ENCODE data around the gene SLC22A23.

SLC22A23 gene

DNA sequence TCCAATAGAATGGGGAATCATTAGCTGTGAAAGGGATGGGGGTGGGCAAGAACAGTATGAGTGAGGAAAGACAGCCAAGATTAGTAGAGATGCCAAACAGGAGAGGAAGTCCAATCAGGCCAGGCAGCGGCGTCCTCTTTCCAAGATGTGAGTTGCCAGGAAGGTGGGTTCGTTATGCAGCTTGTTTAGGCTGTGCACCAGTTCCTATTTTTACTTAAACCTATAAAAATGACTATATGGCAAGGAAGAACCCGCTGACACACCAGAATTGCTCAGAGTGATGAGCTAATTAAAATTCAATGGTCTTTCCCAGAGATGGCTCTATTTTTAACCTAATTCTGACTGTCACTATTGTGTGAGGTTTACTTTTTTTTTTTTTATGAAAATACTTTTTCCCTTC, 88.2 kb downstream of the SLC22A23 start:
- no peak for ATAC-seq

DNA sequence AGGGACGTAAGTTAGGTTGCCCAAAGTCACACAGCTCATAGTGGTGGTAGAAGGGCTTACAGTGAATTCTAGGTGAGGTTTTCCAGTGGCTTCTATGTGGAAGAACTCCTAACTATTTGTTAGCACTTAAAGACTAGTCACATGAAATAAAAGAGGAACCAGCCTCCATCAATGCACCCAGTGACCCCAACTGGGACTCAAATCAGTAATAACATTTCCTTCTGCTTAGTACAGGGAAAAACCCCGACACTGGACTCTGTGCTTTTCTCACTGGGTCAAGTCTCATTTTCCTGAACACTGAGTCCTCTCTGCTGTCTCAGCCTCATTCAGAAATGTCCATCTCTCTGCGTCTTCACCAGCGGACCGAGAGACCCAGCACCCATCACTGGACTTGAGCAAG, 89.2 kb downstream of the SLC22A23 start:
- ATAC-seq = no peak

DNA sequence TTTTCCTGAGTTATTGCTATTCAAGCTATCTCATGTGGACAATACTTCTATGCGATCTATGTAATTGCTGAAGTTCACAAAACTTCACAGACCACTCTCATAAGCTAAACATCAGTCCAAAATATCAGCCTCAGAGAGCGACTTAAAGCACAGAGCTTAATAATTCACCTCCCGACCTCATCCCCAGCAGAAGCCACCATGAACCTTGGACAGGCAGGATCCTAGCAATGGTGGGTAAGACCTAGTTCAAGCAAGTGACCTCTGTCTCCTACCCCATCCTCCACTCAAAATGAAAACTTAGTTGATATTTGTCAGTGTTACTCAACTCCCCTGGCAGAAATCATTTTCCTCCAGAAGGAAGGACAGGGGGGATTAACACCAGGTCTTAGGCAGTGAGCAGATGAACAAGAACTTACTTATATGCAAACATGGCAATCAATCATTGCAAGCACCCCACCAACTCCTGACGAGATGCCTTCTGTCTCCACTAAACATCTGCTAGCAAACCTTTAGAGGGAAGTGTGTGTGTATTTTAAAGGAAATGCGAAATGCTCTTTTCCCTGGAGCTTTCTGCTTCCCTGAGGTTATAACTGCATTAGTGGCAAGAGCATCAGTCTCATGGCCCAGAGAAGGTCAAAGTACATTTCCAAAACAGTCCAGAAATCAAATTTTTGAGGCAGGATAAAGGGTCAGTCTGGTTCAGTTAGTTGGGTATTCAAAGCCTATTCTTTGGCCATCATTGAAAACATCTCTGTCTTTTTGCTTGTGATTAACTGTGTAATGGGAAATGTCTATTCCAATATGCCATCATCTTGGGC, 90.0 kb downstream of the SLC22A23 start:
- ATAC-seq = no peak

DNA sequence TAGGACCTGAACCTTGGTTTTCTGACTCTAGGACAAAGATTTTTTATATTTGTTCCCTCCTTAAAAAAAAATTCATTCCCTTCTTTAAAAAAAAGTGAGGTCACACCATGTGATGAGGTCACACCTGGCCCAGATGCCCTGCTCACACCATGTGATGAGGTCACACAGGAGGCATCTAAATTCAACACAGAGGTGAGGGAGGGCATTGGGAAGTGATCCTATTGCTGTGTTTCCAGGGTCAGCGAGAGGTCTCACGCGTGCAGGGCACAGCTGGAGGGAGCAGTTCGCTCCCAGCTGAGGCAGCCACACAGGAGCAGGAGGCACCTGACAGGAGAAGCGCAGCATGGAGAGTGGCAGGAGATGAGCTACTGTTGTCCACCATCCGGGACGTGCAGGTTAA, 92.5 kb downstream of the SLC22A23 start:
- ATAC-seq = no peak

DNA sequence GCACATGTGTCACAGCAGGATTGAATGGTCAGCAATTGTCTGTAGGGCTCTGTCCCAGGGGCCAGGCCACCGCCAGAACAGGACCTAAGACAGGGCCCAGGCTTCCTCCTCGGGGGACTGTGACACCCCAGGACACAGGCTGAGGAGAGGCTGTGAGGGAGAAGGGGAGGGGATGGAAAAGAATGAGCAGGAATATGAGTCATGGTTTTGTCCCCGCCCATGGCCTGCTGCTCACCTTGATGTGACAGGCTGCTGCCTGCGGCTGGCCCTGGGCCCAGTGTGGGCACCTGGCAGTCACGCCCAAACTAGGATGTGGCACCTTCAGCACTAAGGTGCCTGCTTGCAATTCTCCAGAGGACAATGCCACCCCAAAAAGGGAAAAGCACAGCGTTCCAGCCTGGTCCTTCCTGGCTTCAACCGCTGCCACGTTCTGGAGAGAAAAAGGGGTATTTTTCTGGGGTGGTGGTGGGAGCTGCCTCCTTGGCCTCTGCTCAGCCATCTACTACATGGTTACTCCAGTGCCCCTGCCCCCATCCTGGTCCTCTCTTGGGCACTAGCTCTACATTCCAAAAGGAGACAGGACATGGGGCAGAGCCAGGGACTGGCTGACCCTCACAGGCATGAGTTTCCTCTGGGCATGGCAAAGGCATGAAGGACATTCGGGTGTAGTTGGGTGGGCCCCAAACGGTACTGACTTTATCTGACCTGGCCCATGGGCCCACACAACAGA, 93.4 kb downstream of the SLC22A23 start:
- ATAC-seq = no peak

DNA sequence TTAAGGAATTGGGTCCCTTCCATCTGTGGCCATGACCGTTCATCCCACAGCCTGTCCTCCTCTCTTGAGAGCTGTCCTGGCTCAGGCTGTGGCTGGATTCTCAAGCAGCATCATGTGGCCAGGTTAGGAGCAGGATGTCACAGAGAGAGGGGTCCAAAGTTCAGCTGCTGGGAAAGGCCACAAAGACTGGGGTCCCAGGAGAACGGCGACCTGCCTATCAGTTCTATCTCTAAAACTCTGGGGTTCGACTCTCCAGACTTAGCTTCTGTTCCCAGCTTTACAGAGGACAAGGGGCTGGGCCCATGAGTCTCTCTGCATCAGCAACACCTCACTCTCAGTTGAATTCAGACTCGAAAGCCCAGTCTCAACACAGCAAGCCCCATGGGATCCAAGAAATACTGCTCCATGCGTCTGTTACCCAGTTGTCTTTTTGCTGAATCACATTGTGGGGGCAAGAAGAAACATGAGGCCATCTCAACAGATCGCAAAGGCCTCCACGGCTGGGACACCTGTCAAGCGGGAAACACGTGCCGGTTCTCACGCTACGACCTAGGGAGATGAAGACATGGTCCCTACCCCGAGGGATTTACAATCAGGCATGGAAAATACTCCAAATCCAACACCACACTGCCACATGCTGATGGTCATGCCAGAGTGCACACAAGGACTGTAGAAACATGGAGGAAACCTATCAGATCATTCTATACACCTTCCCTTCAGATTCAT, 95.4 kb downstream of the SLC22A23 start:
- ATAC-seq = no peak

DNA sequence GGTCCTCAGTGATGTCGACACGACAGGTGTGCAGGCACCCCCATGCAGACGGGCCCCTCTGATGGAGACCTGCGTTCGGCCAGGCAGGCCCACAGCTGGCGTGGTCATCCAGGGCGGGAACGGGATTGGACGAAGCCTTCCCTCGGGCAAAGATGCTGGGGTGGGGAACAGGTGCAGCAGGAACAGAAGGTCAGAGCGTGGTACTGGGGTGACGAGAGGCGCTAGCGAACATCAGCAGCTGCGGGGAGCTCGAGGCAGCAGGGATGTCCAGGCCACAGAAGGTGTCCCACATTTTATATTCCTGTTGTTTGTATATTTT, 96.2 kb downstream of the SLC22A23 start:
- ATAC-seq = no peak

DNA sequence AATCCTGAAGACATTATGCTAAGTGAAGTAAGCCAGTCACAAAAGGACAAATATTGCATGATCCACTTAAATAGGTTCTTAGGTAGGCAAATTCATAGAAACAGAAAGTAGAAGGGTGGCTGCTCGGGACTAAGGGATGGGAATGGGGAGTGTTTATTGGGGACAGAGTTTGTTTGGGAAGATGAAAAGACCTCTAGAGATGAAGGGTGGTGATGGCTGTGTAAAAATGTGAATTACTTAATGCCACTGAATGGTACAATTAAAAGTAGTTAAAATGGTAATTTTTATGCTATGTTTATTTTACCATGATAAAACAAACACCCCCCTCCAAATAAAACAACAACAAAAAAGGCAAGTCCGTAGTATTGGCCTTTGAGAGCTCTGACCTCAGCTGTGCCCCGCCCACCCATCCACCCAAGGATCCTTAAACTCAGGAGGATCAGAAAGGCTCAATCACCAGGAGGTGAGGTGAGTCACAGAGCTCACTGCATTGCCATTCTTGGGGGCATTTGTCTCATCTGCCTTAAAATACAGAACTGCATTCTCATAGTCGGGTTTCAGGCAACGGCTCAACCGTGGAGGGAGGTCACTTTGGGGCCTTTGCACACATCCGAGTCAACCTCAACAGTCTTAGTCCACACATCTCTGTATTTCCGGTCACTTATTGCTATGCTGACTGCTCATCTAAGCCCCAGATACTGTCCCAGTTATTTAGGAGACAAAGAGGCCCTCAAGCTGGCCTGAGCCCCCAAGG, 96.7 kb downstream of the SLC22A23 start:
- ATAC-seq = no peak

DNA sequence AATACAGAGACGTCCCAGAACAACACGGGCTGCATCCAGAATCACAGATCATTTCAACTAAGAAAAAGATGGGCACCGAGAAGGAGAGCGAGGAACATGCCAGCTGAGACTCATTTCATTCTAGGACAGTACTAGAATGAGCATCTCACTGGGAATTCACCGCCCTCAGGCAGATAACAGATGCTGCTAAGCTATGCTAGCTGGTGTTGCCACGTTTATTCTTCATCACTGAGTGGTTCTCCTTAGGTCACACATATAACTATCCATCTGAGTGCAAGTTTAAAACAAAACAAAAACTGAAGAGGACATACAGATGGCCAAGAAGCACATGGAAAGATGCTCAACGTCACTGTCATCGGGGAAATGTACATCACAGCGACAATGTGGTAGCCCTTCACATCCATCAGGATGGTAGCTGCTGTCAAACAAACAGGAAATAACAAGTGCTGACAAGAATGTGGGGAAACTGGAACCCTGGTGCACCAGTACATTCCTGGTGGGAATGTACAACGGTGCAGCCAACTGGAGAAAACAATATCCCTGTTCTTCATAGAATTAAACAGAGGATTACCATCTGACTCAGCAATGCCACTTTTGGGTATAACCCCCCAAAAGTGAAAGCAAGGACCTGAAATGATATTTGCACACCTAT, 97.6 kb downstream of the SLC22A23 start:
- no peak for ATAC-seq

DNA sequence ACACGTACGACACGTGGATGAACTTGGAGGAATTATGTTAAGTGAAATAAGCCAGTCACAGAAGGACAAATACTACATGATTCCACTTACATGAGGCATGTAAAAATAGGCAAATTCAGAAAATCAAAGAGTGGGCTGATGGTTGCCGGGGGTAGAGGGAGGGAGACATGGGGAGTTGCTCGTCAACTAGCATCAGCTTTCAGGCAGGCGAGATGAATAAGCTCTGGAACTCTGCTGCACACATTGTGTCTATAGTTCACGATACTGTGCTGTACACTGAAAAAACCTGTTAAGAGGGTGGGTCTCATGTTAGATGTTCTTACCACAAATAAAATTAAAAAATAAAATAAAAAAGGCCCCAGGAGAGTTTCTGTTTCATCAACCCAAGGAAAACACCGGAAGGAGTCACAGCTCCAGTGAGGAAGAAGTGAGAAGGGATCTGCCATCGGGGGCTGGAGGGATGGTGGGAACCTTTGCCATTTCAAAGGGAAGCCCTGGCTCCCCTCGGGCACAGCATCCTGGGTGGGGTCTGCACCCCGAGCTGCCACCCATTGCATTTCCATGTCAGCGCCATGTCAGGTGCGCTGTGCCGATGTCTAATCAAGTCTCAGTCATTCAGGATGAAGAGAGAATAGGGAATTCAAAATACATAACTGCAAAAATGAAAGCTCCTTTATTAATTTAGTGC, 98.3 kb downstream of the SLC22A23 start:
- ATAC-seq = no peak

DNA sequence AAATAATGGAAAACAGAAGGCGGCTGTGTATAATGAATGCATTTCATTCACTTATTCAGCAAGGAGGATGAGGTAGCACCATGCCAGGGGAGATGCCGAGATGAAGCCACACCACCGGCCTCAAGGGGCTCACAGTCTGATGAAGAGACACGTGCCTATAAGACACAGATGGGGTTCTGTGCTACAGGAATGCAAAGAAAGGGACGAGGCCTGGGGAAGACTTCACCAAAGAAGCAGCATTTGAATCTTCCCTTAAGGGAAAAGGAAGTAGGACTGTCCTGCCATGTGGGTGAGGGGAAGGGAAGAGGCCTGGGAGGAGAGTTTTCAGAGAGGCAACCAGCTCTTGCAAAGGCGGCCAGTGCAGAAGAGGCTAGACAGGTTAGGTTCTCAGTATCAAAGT, 99.2 kb downstream of the SLC22A23 start:
- no peak for ATAC-seq

DNA sequence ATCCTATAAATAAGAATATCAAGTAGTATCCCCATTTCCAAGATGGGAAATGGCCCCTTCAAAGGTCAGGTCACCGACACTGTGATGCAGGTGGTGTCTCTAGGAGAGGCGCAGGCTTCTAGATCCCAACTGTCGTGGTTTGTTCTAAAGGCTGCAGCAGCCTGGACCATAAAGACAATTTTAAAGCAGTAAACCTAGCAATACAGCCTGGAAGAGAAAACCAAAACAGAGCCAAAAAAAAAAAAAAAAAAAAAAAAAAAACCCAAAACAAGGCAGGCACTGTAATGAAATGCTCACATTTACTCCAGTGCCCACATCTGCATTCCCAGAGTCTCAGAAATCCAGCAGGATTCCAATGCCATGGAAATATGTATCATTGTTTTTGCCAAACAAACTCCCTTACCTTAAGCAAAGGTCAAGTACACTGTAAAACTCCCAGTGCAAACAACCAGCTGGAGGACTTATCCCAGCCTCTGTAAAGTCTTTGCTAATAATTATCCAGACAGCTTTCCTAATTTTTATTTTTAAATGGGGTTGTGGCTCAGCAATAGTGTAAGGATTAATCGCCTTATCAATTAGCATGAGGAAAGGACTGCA, 99.9 kb downstream of the SLC22A23 start:
- ATAC-seq = no peak

DNA sequence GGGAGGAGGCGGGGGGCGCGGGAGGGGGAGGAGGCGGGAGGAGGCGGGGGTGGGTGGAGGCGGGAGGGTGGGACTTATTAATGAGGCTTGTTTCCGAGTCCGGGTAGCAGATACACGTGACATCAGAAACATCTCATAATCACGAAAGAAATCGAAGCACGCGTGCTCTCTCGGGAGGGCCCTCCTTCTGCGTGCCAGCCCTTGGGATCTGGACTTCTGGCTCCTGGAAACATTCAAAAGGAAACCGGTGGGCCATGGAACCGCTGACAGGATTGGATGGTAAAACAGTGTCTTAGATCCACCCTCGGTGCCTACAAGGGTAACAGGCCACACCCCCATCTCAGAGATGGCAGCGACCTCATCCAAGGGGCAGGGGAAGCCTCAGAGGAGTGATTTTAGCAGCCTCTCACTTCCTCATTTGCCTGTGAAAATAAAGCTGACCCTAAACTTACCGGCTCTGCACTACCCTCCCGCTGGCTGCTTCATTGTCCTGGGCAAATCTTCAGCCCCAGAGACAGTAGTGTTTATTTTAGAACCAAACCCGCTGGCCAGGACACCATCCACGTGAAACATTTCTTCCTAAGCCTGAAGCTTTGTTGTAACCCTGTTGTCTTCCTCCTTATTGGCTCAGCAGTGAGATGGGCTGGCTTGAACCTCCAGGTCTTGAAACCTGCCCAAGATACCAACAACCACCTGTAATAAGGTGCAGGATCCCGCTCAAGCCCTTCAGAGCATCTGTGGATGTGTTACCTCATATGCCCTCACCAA, 100.6 kb downstream of the SLC22A23 start:
- peak; percentile 67 to 74 for ATAC-seq

DNA sequence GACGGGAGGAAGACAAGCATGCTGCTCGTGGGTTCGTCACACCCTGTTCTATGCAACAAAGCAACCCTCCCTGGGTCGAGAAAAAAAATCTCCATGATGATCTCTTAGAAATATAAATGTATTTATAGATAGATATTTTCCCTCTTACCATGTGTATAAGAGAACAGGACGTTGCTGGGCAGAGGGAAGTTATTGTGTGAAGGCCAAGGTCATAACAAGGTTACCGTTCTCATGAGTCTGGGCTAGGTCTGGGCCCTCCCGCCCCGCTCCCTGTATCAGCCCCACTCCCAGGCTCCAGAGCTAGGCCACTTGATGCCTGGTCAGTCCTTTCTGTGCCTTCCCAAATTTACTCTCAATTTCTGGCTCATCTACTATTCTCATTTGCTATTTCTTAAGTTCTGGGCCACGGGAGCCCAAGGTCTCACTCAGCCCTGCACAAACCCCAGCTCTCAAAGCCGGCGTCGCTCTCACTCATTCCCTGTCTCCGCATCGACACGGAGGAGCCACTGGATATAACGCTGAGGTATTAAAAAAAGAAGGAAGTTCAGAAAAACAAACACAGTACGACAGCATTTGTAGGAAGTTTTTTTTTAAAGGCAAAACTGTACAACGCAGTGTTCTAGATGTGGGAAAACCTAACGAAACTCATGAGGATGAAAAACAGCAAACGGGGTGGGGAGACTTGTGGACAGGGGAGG, 101.3 kb downstream of the SLC22A23 start:
- peak in 1 of 2 donors; percentile 7 for ATAC-seq

DNA sequence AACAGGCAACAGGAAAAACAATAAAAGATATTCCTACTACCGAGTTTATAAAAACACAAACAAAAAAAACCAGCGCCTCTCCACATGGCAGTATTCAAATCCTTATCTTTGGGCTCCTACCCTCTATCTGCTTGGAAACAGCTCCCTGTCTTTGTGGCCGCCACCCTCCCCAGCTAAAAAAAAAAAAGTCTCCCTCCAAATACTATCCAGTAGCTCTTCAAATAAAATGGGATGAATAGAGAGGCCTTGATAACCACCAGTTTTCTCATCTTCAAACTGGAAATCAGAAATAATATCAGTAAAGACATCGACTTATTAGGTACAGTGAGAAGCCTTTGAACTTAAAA, 101.9 kb downstream of the SLC22A23 start:
- ATAC-seq = no peak

DNA sequence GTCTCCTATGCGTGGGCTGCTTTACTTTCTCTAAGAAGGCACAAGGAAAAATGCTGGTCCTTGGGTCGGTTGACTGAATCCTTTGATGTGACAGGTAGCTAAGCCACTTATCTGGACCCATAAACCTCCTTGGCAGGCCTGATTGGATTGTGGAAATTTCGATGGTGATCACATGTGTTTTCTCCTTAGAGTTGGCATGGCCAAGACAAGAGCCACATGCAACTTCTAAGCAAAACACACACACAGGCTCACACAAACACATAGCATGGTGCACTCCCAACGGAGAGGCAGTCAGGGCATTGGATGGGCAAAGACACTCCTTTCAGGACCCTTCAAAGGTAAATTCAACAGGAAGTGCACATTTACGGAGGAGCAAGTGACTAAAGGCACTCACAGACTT, 102.9 kb downstream of the SLC22A23 start:
- no peak for ATAC-seq

DNA sequence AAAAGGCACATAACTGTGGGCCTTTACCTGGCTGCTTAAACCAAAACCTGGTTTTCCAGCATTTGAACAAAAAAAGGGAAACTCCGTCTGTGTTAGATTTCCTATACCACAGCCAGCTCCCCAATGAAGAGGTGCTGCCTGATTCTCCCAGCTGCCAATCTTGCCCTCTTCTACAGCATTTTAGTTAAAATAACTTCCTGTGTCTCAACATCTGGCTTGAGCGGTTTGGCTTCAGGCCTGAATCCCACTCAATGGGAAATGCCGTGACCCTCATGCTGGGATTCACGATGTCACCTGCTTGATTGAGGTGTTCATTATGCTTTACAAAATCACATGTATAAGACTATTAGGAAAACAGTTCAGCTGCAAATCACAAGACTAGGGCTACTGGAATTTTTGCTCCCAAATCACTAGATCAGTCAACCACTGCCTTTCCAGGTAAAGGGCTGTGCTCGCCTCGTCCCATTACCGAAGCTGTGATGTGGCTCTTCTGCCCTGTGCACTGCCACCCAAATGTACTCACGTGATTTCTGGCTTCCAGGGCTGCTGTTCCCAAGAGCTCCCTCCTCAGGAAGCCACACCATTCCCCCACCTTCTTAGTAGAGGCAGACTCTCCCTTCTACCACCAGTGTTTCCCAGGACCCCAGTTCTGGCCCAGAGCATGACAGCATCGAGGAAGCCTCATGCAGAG, 103.5 kb downstream of the SLC22A23 start:
- no peak for ATAC-seq

DNA sequence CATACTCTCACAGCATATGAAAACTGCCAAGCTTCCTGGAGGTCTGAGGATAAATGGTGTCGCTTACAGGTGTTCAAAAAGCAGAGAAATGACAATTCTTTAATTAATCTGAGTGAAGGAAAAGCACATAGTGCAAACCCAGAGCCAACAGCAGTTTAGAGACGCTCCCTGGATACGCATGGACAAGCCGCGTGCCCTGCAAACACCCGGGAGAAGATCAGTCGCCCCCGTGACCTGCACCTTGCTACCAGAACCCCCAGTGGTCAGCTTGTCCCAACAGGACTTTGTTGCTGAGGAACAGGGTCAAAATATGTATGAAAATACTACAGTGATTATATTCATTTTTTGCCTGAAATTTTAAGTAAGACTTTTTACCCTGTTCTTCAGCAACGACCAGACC, 104.2 kb downstream of the SLC22A23 start:
- ATAC-seq = no peak

DNA sequence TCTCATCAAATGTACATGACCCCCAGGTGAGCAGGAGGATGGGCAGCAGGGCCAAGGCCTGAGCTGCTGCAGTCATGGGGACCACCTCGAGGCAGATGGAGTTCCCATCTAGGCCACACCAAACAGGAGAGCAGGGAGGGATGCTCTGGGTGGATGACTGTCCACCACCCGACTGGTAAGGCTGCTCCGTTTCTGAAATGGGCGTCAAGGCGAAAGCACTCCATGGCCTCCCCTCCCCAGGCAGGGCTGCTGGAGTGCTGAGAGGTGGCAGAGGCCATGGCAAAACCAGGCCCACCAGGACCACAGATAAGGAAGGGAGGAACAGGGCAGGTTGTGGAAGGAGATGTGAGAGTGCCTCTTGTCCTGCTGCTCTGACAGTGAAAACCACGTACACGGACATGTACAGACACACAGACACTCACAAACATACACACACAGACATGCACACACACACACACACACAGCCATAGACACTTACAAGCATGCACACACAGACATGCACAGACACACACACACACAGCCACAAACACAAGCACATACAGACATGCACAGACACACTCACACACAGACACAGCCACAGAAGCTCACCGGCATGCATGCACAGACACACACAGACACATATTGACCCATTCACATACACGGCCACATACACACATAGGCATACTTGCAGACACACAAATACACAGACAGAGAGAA, 104.9 kb downstream of the SLC22A23 start:
- no peak for ATAC-seq

Data from activated CD4-positive, CD25-positive, alpha-beta regulatory T cell treated with anti-CD3 and anti-CD28 coated beads, Interleukin-2, amount 50 U/mL, for 24 hours (primary cell).